Measurements from ENCODE around the gene CPED1. TPM values are rescaled to one million over a fixed set of nuclear protein-coding genes. Genes with fewer than 3 reads are reported as not detected.
"Not testable (repeated sequence)": the region's sequence is repeated elsewhere in the genome, so short reads cannot be mapped to it uniquely, and the experiment has no call there.

The CPED1 gene
- polyA plus RNA-seq, 1 donor, result 43.4 TPM

GRCh38 chr7:121182902-121183301 lies 194.4 kb downstream of the CPED1 start:
- DNase-seq, result no peak

- not testable (repeated sequence) for DNase-seq
Measured at GRCh38 chr7:121183883-121184282, 195.4 kb downstream of the CPED1 start.

DNA sequence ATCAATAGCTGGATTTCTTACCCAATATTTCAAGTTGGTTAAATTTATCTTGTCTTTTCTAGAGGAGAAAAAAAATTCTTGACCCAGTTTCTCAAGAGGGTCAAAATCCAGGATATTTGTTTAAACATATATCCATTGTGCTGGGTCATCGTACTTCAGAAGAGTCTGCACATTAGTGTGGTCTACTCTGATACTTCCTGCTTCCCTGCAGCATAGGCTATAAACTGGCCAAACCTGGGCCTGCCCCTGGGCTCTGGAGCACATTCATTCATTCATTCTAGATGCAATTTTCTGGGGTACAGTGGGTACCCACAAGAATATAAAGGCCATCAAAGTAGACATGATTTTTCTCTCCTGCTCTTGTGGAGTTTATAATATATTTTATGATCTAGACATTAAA lies 198.2 kb downstream of the CPED1 start:
- no peak for DNase-seq

GRCh38 chr7:121187222-121187621 lies 198.7 kb downstream of the CPED1 start:
- DNase-seq, result no peak

- no peak for DNase-seq
Measured at GRCh38 chr7:121187676-121188075, 199.2 kb downstream of the CPED1 start.

DNA sequence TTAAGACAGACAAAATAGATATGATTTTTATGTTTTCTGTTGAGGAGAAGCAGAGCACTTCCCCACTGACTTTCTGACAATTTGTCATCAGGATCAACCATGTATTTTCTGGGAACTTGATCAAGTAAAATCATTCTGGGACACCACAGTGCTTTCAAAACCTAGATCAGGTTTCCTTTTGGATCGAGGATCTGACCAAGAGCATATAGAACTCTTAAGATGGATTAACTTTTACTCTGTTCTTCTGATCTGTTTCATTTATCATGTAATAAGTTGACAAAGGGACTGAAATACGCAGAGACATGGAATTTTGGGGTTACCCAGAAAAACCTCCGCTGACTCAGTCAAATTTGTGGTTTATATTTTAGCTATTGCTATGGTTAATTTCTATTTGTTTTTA lies 204.3 kb downstream of the CPED1 start:
- DNase-seq, result no peak

- DNase-seq, result no peak
Measured at GRCh38 chr7:121195010-121195409, 206.5 kb downstream of the CPED1 start.

- DNase-seq, result peak; percentile 19
Measured at GRCh38 chr7:121195874-121196273, 207.4 kb downstream of the CPED1 start.

GRCh38 chr7:121196286-121196685 lies 207.8 kb downstream of the CPED1 start:
- DNase-seq, result peak; percentile 4

DNA sequence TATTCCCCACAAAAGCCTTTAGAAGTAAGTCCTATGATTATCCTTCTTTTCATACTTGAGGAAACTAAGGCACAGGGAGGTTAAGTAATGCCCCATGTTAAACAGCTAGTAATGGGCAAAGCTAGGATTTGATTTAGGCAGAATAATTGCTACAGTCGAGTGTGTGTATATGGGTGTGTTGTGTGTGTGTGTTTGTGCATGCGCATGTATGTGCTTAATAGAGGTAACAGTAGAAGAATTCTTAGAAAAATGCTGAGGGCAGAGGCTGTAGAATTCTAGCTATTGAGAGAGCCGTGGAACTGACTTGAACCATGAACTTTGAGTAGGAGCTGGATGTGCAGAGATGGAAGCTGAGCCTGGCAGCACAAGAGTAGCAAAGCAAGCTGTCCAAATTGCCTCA lies 208.9 kb downstream of the CPED1 start:
- no peak for DNase-seq

GRCh38 chr7:121198502-121198901 lies 210.0 kb downstream of the CPED1 start:
- no peak for DNase-seq

DNA sequence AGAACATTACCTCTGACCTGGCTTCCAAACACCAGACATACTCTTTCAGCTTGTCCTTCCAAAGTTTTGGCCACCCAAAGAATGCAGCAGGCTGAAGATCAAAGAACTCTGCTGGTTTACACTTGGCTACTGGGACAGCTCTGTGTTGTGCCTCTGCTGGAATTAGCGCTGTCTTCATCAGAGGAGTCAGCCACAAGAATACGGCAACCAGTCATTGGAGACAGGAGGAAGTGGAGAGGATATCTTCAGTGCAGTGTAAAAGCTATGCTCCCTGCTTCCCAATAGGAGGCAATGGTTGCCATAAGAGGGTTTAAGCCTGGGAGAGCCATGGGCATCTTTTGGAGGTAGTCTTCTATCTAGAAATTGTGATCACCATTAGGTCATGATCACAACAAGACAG lies 213.6 kb downstream of the CPED1 start:
- no peak for DNase-seq

DNA sequence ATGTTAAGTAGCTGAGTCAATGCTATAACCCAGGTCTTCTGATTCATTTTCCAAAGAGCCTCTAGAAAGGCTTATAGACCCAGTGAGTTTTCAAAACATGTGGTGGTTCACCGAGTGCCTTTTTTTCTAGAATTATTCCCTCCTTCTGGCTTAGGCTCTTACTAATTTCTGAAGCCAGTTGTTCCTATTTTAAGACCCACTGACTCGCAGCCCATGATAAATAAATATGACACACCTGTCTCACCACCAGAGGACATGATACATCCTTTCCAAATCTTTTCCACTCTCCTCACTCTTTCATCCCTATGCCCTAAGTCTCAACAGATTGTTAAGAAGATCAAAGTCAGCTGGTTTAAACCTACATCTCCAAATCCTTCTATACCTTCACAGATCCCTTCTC lies 214.3 kb downstream of the CPED1 start:
- DNase-seq, result no peak

- DNase-seq, result peak; percentile 3
Measured at GRCh38 chr7:121204537-121204936, 216.0 kb downstream of the CPED1 start.

GRCh38 chr7:121205777-121206176 lies 217.3 kb downstream of the CPED1 start:
- no peak for DNase-seq

- no peak for DNase-seq
Measured at GRCh38 chr7:121211253-121211652, 222.7 kb downstream of the CPED1 start.

GRCh38 chr7:121212036-121212435 lies 223.5 kb downstream of the CPED1 start:
- no peak for DNase-seq

DNA sequence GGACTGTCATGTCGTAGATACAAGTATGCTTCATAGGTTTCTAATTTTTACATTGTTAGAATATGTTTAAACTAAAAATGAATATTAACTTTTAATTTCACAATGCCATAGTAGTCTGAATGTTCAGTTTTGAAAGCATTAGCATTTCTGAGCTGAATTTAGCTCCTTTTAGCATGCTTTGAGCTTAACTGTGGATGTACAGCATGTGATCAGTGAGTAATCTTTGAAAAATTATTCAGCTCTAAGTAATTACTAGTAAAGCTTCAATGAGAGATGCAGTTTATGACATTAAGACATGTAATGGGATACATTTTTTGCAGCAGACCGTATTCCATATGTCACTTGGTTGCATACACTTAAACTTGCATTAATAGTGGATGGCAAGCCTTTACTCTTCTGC lies 226.1 kb downstream of the CPED1 start:
- no peak for DNase-seq

DNA sequence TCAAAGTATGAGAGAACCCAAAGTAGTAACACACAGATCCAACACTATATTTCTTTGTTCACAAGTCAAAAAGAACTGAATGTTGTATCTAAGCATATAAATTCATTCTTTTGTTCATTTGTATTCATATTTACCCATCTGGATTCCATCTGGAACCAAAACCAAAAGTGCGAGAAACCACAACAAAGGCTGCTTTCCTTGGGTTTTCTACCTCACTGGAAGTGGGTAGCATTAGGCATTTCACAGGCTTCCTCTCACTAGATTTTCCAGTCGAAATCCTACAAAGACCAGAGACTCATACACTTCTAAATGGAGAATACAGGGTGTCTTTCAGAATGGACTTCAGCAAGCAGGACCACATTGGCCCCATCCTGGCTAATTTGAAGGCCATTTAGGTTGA lies 230.5 kb downstream of the CPED1 start:
- no peak for DNase-seq

DNA sequence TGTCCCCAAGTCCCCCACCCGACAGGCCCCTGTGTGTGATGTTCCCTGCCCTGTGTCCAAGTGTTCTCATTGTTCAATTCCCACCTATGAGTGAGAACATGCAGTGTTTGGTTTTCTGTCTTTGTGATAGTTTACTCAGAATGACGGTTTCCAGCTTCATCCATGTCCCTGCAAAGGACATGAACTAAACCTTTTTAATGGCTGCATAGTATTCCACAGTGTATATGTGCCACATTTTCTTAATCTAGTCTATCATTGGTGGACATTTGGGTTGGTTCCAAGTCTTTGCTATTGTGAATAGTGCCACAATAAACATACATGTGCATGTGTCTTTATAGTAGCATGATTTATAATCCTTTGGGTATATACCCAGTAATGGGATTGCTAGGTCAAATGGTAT lies 232.6 kb downstream of the CPED1 start:
- not testable (repeated sequence) for DNase-seq

- DNase-seq, result no peak
Measured at GRCh38 chr7:121228779-121229178, 240.3 kb downstream of the CPED1 start.

DNA sequence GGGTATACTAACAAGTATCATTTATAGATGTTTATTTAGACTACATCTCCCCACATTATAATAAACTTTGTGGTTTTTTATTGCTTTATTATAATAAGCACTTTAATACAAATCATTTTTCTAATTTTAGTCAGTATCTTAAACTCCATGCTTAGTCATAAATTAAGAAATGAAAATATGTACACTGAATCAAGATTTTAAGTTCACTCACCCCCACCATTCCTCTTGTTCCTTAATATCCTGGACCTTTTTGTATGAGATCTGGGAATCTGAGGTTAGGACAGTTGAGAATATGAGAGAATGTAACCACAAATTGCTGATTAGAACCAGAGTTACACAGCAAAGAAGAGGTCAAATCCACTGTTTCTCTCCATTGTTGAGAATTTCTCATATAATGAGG lies 246.7 kb downstream of the CPED1 start:
- DNase-seq, result no peak

- no peak for DNase-seq
Measured at GRCh38 chr7:121237601-121238000, 249.1 kb downstream of the CPED1 start.

GRCh38 chr7:121244120-121244870 lies 255.8 kb downstream of the CPED1 start:
- no peak for DNase-seq

DNA sequence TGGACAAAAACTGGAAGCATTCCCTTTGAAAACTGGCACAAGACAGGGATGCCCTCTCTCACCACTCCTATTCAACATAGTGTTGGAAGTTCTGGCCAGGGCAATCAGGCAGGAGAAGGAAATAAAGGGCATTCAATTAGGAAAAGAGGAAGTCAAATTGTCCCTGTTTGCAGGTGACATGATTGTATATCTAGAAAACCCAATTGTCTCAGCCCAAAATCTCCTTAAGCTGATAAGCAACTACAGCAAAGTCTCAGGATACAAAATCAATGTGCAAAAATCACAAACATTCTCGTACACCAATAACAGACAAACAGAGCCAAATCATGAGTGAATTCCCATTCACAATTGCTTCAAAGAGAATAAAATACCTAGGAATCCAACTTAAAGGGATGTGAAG lies 262.9 kb downstream of the CPED1 start:
- not testable (repeated sequence) for DNase-seq
